ENCODE measurements around the gene LCN10. TPM values are rescaled to one million over a fixed set of nuclear protein-coding genes. Genes with fewer than 3 reads are reported as not detected.

The LCN10 gene
- total and polyA plus RNA-seq, 2 of the 13 experiments (the other 11 are each of a cell fraction or from before 2014, with no cell fraction given): 0.53 to 0.61 TPM

DNA sequence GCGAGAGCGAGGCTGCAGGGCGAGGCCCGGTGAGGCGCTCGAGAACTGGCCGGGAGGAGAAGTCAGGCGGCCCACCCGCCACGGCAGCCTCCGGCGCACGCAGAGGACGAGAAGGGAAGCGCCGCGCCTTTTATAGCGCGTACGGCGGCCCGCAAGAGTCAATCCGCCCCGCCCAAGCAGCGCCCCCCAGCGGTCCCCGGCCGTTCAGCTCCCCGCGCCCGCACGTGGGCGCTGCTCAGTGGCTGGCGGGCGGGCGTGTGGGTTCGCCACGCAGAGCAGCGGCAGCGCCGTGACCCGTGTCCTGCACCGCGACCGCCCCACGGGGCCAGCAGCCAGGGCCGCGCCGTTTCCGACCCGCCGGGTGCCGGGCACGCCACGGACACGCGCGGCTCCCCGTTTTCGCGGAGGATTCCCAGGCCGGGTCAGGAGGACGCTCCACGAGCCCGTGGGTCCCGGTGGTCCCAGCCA lies 14.6 kb downstream of the LCN10 start (continued):
- TF ChIP-seq ZBTB3 (CRISPR knock-in tag; IDR thresholded peaks at IDR 0.05; ENCODE audit: borderline replicate concordance, low read depth) (peak; percentile 50; the same call in 1 of the 2 replicates), SRSF9 (IDR thresholded peaks at IDR 0.05; ENCODE audit: borderline replicate concordance, insufficient read depth, low read depth, low read length, poor library complexity, severe bottlenecking) (no peak), ZNF180 (CRISPR knock-in tag; IDR thresholded peaks at IDR 0.05; ENCODE audit: borderline replicate concordance, low read depth) (peak; percentile 92; the same call in 1 of the 2 replicates), RBM39 (IDR thresholded peaks at IDR 0.05; ENCODE audit: low read depth, low read length, poor library complexity, severe bottlenecking) (peak; percentile 93), SIN3A (IDR thresholded peaks at IDR 0.05; ENCODE audit: borderline replicate concordance, low read depth, low read length) (peak; percentile 85; the same call in 1 of the 2 replicates), JUN (CRISPR knock-in tag; IDR thresholded peaks at IDR 0.05) (no peak), FUBP1 (CRISPR knock-in tag; IDR thresholded peaks at IDR 0.05; ENCODE audit: borderline replicate concordance) (peak; percentile 22; the same call in 1 of the 2 replicates), AGO2 (optimal IDR thresholded peaks at IDR 0.05; ENCODE audit: low read depth, low read length) (peak; percentile 39), HNRNPH1 (optimal IDR thresholded peaks at IDR 0.05; ENCODE audit: low read depth, low read length) (no peak), MAFK (conservative IDR thresholded peaks at IDR 0.05 in 1 of 2, IDR thresholded peaks at IDR 0.05 in 1 of 2; ENCODE audit: low read length in 2 of 2) (no peak), CERS6 (CRISPR knock-in tag; IDR thresholded peaks at IDR 0.05) (peak; percentile 62; the same call in 1 of the 2 replicates), IKZF4 (CRISPR knock-in tag; IDR thresholded peaks at IDR 0.05; ENCODE audit: borderline replicate concordance, low read depth, not compliant biosample characterization) (peak; percentile 72)
- TF ChIP-seq, protein P1, sequence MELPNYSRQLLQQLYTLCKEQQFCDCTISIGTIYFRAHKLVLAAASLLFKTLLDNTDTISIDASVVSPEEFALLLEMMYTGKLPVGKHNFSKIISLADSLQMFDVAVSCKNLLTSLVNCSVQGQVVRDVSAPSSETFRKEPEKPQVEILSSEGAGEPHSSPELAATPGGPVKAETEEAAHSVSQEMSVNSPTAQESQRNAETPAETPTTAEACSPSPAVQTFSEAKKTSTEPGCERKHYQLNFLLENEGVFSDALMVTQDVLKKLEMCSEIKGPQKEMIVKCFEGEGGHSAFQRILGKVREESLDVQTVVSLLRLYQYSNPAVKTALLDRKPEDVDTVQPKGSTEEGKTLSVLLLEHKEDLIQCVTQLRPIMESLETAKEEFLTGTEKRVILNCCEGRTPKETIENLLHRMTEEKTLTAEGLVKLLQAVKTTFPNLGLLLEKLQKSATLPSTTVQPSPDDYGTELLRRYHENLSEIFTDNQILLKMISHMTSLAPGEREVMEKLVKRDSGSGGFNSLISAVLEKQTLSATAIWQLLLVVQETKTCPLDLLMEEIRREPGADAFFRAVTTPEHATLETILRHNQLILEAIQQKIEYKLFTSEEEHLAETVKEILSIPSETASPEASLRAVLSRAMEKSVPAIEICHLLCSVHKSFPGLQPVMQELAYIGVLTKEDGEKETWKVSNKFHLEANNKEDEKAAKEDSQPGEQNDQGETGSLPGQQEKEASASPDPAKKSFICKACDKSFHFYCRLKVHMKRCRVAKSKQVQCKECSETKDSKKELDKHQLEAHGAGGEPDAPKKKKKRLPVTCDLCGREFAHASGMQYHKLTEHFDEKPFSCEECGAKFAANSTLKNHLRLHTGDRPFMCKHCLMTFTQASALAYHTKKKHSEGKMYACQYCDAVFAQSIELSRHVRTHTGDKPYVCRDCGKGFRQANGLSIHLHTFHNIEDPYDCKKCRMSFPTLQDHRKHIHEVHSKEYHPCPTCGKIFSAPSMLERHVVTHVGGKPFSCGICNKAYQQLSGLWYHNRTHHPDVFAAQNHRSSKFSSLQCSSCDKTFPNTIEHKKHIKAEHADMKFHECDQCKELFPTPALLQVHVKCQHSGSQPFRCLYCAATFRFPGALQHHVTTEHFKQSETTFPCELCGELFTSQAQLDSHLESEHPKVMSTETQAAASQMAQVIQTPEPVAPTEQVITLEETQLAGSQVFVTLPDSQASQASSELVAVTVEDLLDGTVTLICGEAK (IDR thresholded peaks at IDR 0.05): no peak
- TF ChIP-seq, protein P1 (CRISPR knock-in tag; IDR thresholded peaks at IDR 0.05): peak; percentile 80; the same call in 1 of the 2 replicates
- TF ChIP-seq, protein P2, sequence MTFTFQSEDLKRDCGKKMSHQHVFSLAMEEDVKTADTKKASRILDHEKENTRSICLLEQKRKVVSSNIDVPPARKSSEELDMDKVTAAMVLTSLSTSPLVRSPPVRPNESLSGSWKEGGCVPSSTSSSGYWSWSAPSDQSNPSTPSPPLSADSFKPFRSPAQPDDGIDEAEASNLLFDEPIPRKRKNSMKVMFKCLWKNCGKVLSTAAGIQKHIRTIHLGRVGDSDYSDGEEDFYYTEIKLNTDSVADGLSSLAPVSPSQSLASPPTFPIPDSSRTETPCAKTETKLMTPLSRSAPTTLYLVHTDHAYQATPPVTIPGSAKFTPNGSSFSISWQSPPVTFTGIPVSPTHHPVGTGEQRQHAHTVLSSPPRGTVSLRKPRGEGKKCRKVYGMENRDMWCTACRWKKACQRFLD (CRISPR knock-in tag; IDR thresholded peaks at IDR 0.05; ENCODE audit: borderline replicate concordance): no peak
